PC-3 (cell line): Measurements from ENCODE around the gene RIC1. TPM values are rescaled to one million over a fixed set of nuclear protein-coding genes. Genes with fewer than 3 reads are reported as not detected.

Experiments used
- ATAC-seq: fragments of 200-7000 bp; cut with Tn5 transposase; 2 replicates; pipeline ENCODE4 v1.9.1; 2020; ENCODE audit warnings: mild to moderate bottlenecking, moderate library complexity
- BruUV-seq: library from RNA; stranded (reverse); fragments of 400-500 nt; replicated peaks from 2 replicates; lab custom pipeline; 2021; lab: Mats Ljungman, UMichigan
- CTCF ChIA-PET: fragments of 300-600 bp; sonication (Branson Sonifier 250); formaldehyde crosslinking; loops from one replicate; lab custom pipeline; 2022; ENCODE audit warnings: antibody characterized with exemption; lab: Charles Lee
- POLR2A ChIA-PET: fragments of 300-600 bp; sonication (Branson Sonifier 250); formaldehyde crosslinking; loops from one replicate; lab custom pipeline; 2022; ENCODE audit warnings: antibody characterized with exemption; ENCODE audit not compliant: unreplicated experiment; lab: Charles Lee
- DNase-seq: peaks from one replicate; pipeline ENCODE4 v3.0.0-alpha.2; 2015
- H2AFZ ChIP-seq: fragments of 300-600 bp; sonication (generic); 2 replicates; pipeline ENCODE4 v1.6.0; 2016; ENCODE audit warnings: antibody characterized with exemption, low read length
- H3F3A ChIP-seq: fragments of 300-600 bp; sonication (generic); one replicate; pipeline ENCODE4 v1.6.0; 2017; ENCODE audit warnings: antibody characterized with exemption, low read length, control low read depth, mild to moderate bottlenecking; ENCODE audit not compliant: unreplicated experiment
- H3K27ac ChIP-seq: fragments of 300-600 bp; sonication (generic); 2 replicates; pipeline ENCODE4 v1.5.1; 2016; ENCODE audit warnings: mild to moderate bottlenecking, low read length
- H3K27me3 ChIP-seq: fragments of 300-600 bp; sonication (generic); 2 replicates; pipeline ENCODE4 v1.6.1; 2016; ENCODE audit warnings: low read length, mixed read lengths
- H3K36me3 ChIP-seq: fragments of 300-600 bp; sonication (generic); 2 replicates; pipeline ENCODE4 v1.6.1; 2016; ENCODE audit warnings: low read depth, mixed run types, low read length, mixed read lengths
- H3K4me1 ChIP-seq: fragments of 300-600 bp; sonication (generic); 2 replicates; pipeline ENCODE4 v1.5.1; 2016; ENCODE audit warnings: low read length; ENCODE audit not compliant: insufficient read depth
- H3K4me2 ChIP-seq: fragments of 300-600 bp; sonication (generic); 2 replicates; pipeline ENCODE4 v1.6.0; 2016; ENCODE audit warnings: low read length
- H3K4me3 ChIP-seq: fragments of 300-600 bp; sonication (generic); 2 replicates; pipeline ENCODE4 v1.5.1; 2016; ENCODE audit warnings: mild to moderate bottlenecking, low read length, mixed read lengths
- H3K79me2 ChIP-seq: fragments of 300-600 bp; sonication (generic); 2 replicates; pipeline ENCODE4 v1.6.1; 2017; ENCODE audit warnings: low read length, mixed read lengths
- H3K9ac ChIP-seq: fragments of 300-600 bp; sonication (generic); 2 replicates; pipeline ENCODE4 v1.6.0; 2016; ENCODE audit warnings: mild to moderate bottlenecking, low read length
- H3K9me2 ChIP-seq: fragments of 300-600 bp; sonication (generic); replicated peaks from 2 replicates; pipeline ENCODE4 v1.6.1; 2016; ENCODE audit warnings: mixed run types, low read length, mixed read lengths
- H3K9me3 ChIP-seq: fragments of 300-600 bp; sonication (generic); 2 replicates; pipeline ENCODE4 v1.6.1; 2016; ENCODE audit warnings: low read length, mixed read lengths
- H4K20me1 ChIP-seq: fragments of 300-600 bp; sonication (generic); 2 replicates; pipeline ENCODE4 v1.6.1; 2016; ENCODE audit warnings: low read length, mixed read lengths
- EZH2 ChIP-seq: fragments of 300-600 bp; sonication (generic); IDR thresholded peaks from one replicate; pipeline ENCODE4 v1.6.1; 2017; ENCODE audit warnings: antibody characterized with exemption, mild to moderate bottlenecking, low read length; ENCODE audit not compliant: unreplicated experiment
- EZH2phosphoT487 ChIP-seq: fragments of 300-600 bp; sonication (generic); IDR thresholded peaks from 2 replicates; pipeline ENCODE4 v1.6.1; 2018; ENCODE audit warnings: mild to moderate bottlenecking, antibody characterized with exemption, low read length, borderline replicate concordance
- intact Hi-C: fragments of 100-400 bp; cut with micrococcal nuclease; formaldehyde crosslinking; loops from 2 replicates; pipeline ENCODE4 v1.9.0; 2023
- total RNA-seq: library from RNA; depleted of rRNA; stranded (reverse); fragments of >200 nt; gene quantifications from 2 replicates; pipeline ENCODE4 v1.2.3, GENCODE V29; 2014
- TF ChIP-seq, protein P1 (sequence below): fragments of 300-600 bp; sonication (generic); conservative IDR thresholded peaks from 2 replicates; pipeline ENCODE4 v1.5.1; 2017; ENCODE audit warnings: antibody characterized with exemption, low read depth, mild to moderate bottlenecking, low read length

The RIC1 gene
- total RNA-seq, 1 experiment from 2014 or later = 16.0 TPM

DNA sequence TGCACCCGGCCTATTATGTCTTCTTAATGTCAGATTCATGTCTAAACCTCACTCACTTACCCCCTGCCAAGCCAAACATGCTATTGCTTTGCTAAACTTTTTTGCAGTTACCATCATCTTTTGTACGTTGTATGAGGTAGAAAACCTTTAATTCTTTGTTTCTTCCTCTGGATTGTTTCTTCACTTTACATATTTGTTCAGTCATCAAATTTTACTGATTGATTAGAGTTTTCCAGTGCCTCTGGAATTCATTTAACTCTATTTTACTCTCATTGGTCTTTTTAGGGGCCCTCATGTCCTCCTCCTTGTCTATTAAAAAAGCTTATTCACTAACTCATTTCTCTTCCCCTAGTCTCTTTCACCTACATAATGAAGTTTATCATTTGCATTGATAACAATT is 67.0 kb downstream of the RIC1 start:
- no TSS peak for BruUV-seq
- H3F3A ChIP-seq = no peaks in the 10 kb centered on the region
- no peak overlapping the region for H2AFZ ChIP-seq
- DNase-seq = no peak
- CTCF ChIA-PET = no interaction called here
- no peaks in the 10 kb centered on the region for H3K27me3 ChIP-seq
- H3K27ac ChIP-seq = no peak overlapping the region
- H3K4me3 ChIP-seq = no peak overlapping the region
- POLR2A ChIA-PET = no interaction called here
- H3K9ac ChIP-seq = no peak overlapping the region
- no peak for TF ChIP-seq EZH2phosphoT487
- TF ChIP-seq EZH2 = no peak
- TF ChIP-seq, protein P1, sequence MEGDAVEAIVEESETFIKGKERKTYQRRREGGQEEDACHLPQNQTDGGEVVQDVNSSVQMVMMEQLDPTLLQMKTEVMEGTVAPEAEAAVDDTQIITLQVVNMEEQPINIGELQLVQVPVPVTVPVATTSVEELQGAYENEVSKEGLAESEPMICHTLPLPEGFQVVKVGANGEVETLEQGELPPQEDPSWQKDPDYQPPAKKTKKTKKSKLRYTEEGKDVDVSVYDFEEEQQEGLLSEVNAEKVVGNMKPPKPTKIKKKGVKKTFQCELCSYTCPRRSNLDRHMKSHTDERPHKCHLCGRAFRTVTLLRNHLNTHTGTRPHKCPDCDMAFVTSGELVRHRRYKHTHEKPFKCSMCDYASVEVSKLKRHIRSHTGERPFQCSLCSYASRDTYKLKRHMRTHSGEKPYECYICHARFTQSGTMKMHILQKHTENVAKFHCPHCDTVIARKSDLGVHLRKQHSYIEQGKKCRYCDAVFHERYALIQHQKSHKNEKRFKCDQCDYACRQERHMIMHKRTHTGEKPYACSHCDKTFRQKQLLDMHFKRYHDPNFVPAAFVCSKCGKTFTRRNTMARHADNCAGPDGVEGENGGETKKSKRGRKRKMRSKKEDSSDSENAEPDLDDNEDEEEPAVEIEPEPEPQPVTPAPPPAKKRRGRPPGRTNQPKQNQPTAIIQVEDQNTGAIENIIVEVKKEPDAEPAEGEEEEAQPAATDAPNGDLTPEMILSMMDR = no peak
- H3K9me3 ChIP-seq = no peaks in the 10 kb centered on the region
- intact Hi-C loops = no loop called here
- no peak overlapping the region for H3K4me2 ChIP-seq
- no peaks in the 10 kb centered on the region for H3K36me3 ChIP-seq
- no peaks in the 10 kb centered on the region for H3K4me1 ChIP-seq
- H3K9me2 ChIP-seq = no peaks in the 10 kb centered on the region
- H3K79me2 ChIP-seq = no peaks in the 10 kb centered on the region
- no peaks in the 10 kb centered on the region for H4K20me1 ChIP-seq
- no peak for ATAC-seq

DNA sequence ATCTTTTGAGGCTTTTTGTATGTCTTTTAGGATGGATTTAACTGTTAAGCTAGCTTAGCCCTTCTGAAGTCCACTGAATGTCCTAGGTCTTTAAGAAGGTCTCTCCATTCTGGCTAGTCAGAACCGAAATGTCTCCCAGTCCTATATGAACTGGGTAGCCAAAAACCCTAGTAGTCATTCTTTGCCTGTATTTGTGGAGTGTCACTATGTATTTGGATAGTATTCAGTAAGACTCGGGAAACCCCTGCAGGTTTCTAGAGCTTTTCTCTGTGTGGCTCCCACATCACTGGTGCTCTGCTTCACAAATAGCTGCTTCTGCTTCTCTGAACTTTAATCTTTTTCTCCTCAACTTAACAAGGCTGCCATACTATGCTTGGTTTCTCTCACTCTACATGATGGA is 68.0 kb downstream of the RIC1 start:
- ChIA-PET CTCF (no interaction called here), POLR2A (no interaction called here)

DNA sequence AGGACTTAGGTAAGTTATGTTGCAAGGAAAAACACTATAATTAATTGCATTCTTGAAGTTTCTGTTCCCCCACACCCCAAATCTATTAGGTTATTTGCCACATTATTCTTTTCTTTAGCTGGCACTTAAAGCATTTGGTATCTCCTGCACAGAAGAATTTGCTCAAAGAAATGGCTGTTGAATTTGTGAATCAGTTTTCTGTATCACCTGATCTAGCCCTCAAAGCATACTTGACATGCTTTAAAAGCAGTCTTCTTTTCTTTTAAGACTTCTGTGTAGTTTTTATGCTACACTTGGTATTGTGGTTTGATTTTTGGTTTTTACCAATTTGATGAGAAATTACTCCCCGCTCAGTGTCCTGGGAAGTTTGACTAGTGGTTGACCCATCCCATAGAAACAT is 69.1 kb downstream of the RIC1 start:
- POLR2A ChIA-PET = no interaction called here
- Histone ChIP-seq H3K79me2 (no peaks in the 10 kb centered on the region), H3K4me3 (no peak overlapping the region), H3K9me3 (no peaks in the 10 kb centered on the region), H3K9ac (no peak overlapping the region), H3K36me3 (no peaks in the 10 kb centered on the region), H3K27me3 (no peaks in the 10 kb centered on the region), H3K27ac (no peak overlapping the region), H2AFZ (no peak overlapping the region), H3K4me2 (no peak overlapping the region), H4K20me1 (no peaks in the 10 kb centered on the region), H3K9me2 (no peaks in the 10 kb centered on the region), H3K4me1 (no peaks in the 10 kb centered on the region), H3F3A (no peaks in the 10 kb centered on the region)
- DNase-seq = no peak
- ATAC-seq = no peak
- intact Hi-C loops = no loop called here
- no TSS peak for BruUV-seq
- CTCF ChIA-PET = no interaction called here
- TF ChIP-seq EZH2 = no peak
- TF ChIP-seq, protein P1 = no peak
- no peak for TF ChIP-seq EZH2phosphoT487

More for the DNA sequence above, 68.0 kb downstream of the RIC1 start:
- Histone ChIP-seq H3K36me3 (no peaks in the 10 kb centered on the region), H3K4me3 (no peak overlapping the region), H3K4me2 (no peak overlapping the region), H2AFZ (no peak overlapping the region), H4K20me1 (no peaks in the 10 kb centered on the region), H3K9me3 (no peaks in the 10 kb centered on the region), H3K79me2 (no peaks in the 10 kb centered on the region), H3F3A (no peaks in the 10 kb centered on the region), H3K27ac (no peak overlapping the region), H3K27me3 (no peaks in the 10 kb centered on the region), H3K9me2 (no peaks in the 10 kb centered on the region), H3K9ac (no peak overlapping the region), H3K4me1 (no peaks in the 10 kb centered on the region)
- BruUV-seq = no TSS peak
- intact Hi-C loops = no loop called here
- ATAC-seq (no peak), DNase-seq (no peak)
- TF ChIP-seq EZH2 (no peak), EZH2phosphoT487 (no peak)
- TF ChIP-seq, protein P1 = no peak
